GM11168 (cell line): Measurements from ENCODE around the gene SLIT1.

ENCODE experiments used
- in situ Hi-C: fragments of 300-500 bp; cut with MboI; formaldehyde crosslinking; loops from one replicate; pipeline ENCODE4 v1.12.0; 2022; ENCODE audit warnings: low sequenced_read_pairs; ENCODE audit not compliant: unreplicated experiment

Gene SLIT1

GRCh38 chr10:97069576-97070362, 116.0 kb downstream of the SLIT1 start:
- in situ Hi-C loops: loop anchor here (5.0 kb wide), 1 partner anchor 138 kb away; no protein-coding TSS in a partner anchor

- in situ Hi-C loops: no loop called here
Measured at GRCh38 chr10:97069026-97069425, 116.7 kb downstream of the SLIT1 start.

- in situ Hi-C loops: no loop called here
Measured at GRCh38 chr10:97067716-97068391, 117.9 kb downstream of the SLIT1 start.

GRCh38 chr10:97066877-97067555, 118.7 kb downstream of the SLIT1 start:
- in situ Hi-C loops: no loop called here

GRCh38 chr10:97065686-97066660, 119.8 kb downstream of the SLIT1 start:
- in situ Hi-C loops: no loop called here

GRCh38 chr10:97065128-97065527, 120.6 kb downstream of the SLIT1 start:
- in situ Hi-C loops: no loop called here

GRCh38 chr10:97063983-97064837, 121.5 kb downstream of the SLIT1 start:
- in situ Hi-C loops: no loop called here

GRCh38 chr10:97063271-97063982, 122.3 kb downstream of the SLIT1 start:
- in situ Hi-C loops: no loop called here

- in situ Hi-C loops: no loop called here
Measured at GRCh38 chr10:97062456-97062855, 123.3 kb downstream of the SLIT1 start.

- in situ Hi-C loops: no loop called here
Measured at GRCh38 chr10:97062046-97062445, 123.7 kb downstream of the SLIT1 start.

GRCh38 chr10:97061423-97061822, 124.3 kb downstream of the SLIT1 start:
- in situ Hi-C loops: no loop called here

GRCh38 chr10:97060441-97061084, 125.2 kb downstream of the SLIT1 start:
- in situ Hi-C loops: no loop called here

GRCh38 chr10:97059872-97060205, 125.9 kb downstream of the SLIT1 start:
- in situ Hi-C loops: no loop called here

- in situ Hi-C loops: no loop called here
Measured at GRCh38 chr10:97059006-97059871, 126.5 kb downstream of the SLIT1 start.

- in situ Hi-C loops: no loop called here
Measured at GRCh38 chr10:97058521-97058920, 127.2 kb downstream of the SLIT1 start.

- in situ Hi-C loops: no loop called here
Measured at GRCh38 chr10:97057491-97058235, 128.1 kb downstream of the SLIT1 start.
